Endodermal cell (in vitro differentiated cells): ENCODE results near the gene HLA-DPA1. TPM values are rescaled to one million over a fixed set of nuclear protein-coding genes. Genes with fewer than 3 reads are reported as not detected.

ENCODE experiments used
- DNase-seq: peaks from one replicate; pipeline ENCODE4 v3.0.0-alpha.2; 2017
- H3K27ac ChIP-seq: 2 replicates; pipeline ENCODE4 v1.5.1; 2013; ENCODE audit warnings: mild to moderate bottlenecking, low read depth, low read length, moderate library complexity
- H3K27me3 ChIP-seq: 2 replicates; pipeline ENCODE4 v1.6.1; 2013; ENCODE audit warnings: mild to moderate bottlenecking, low read length, moderate library complexity; ENCODE audit not compliant: insufficient read depth, control insufficient read depth, poor library complexity, severe bottlenecking
- H3K36me3 ChIP-seq: 2 replicates; pipeline ENCODE4 v1.7.0; 2013; ENCODE audit warnings: mild to moderate bottlenecking, low read length, moderate library complexity; ENCODE audit not compliant: control insufficient read depth, insufficient read depth
- H3K4me1 ChIP-seq: one replicate; pipeline ENCODE4 v1.7.0; 2013; ENCODE audit warnings: low read length; ENCODE audit not compliant: control insufficient read depth, insufficient read depth
- H3K4me3 ChIP-seq: 2 replicates; pipeline ENCODE4 v1.5.1; 2013; ENCODE audit warnings: mild to moderate bottlenecking, low read length, moderate library complexity
- H3K9ac ChIP-seq: 2 replicates; pipeline ENCODE4 v1.6.1; 2013; ENCODE audit warnings: mild to moderate bottlenecking, low read length, moderate library complexity; ENCODE audit not compliant: poor library complexity, severe bottlenecking; ENCODE audit errors: extremely low read depth
- H3K9me3 ChIP-seq: 2 replicates; pipeline ENCODE4 v1.6.1; 2013; ENCODE audit warnings: mild to moderate bottlenecking, low read length, moderate library complexity; ENCODE audit not compliant: control insufficient read depth
- H3K27ac Mint-ChIP-seq: 2 replicates; pipeline ENCODE4 v1.8.0; 2020; ENCODE audit warnings: mixed read lengths
- H3K27me3 Mint-ChIP-seq: 2 replicates; pipeline ENCODE4 v1.8.0; 2021; ENCODE audit warnings: mild to moderate bottlenecking, mixed read lengths; ENCODE audit not compliant: insufficient read depth
- H3K36me3 Mint-ChIP-seq: 2 replicates; pipeline ENCODE4 v1.8.0; 2020; ENCODE audit warnings: low read depth, mixed read lengths
- H3K4me1 Mint-ChIP-seq: 2 replicates; pipeline ENCODE4 v1.8.0; 2020; ENCODE audit warnings: mixed read lengths
- H3K4me3 Mint-ChIP-seq: 2 replicates; pipeline ENCODE4 v1.8.0; 2020; ENCODE audit warnings: mild to moderate bottlenecking, moderate library complexity, mixed read lengths
- H3K9me3 Mint-ChIP-seq: 2 replicates; pipeline ENCODE4 v1.8.0; 2020; ENCODE audit warnings: mild to moderate bottlenecking, mixed read lengths
- CTCF ChIP-seq: fragments of 200-600 bp; sonication (generic); conservative IDR thresholded peaks from 2 replicates; pipeline ENCODE4 v1.5.0; 2021; ENCODE audit warnings: antibody characterized with exemption, mild to moderate bottlenecking
- WGBS, 2 experiments: methylation state at CpG; one replicate each; pipeline versions ENCODE4 v1.1.5 to v1.1.7; 2013; ENCODE audit warnings: missing lambda C conversion rate in 2 of 2, mixed read lengths in 1 of 2; ENCODE audit not compliant: insufficient coverage in 1 of 2, insufficient read length in 1 of 2; 5-methylcytosine and 5-hydroxymethylcytosine counted together
- total RNA-seq, 2 donors: library from RNA; stranded (reverse); fragmentation: NEBNext Ultra II Directional in 1 of 2; extraction: Animal tissue kit (Norgen Biotek cat#: 25700) in 1 of 2; gene quantifications; 2 replicates in 1 of 2; 3 replicates in 1 of 2; pipeline ENCODE4 v1.2.1, GENCODE V29; 2021

The HLA-DPA1 gene
- total RNA-seq, 2 donors from 2014 or later, result 1.7 to 1.9 TPM

GRCh38 chr6:33081098-33081824 is 7.8 kb upstream of the HLA-DPA1 start:
- Mint-ChIP-seq H3K4me3 (peak overlapping the region; percentile 74), H3K9me3 (peaks cover 9% of the 10 kb centered on the region), H3K27me3 (peaks cover 23% of the 10 kb centered on the region), H3K27ac (peak overlapping the region; percentile 91), H3K36me3 (peaks cover 12% of the 10 kb centered on the region), H3K4me1 (peaks cover 11% of the 10 kb centered on the region)
- Histone ChIP-seq H3K4me1 (no peaks in the 10 kb centered on the region), H3K27me3 (peaks cover 18% of the 10 kb centered on the region), H3K4me3 (peak overlapping the region; percentile 75), H3K27ac (no peak overlapping the region), H3K36me3 (no peaks in the 10 kb centered on the region), H3K9ac (no peak overlapping the region), H3K9me3 (no peaks in the 10 kb centered on the region)
- TF ChIP-seq CTCF, result no peak
- WGBS, 2 experiments, result 89 to 90% methylated on average over 13 to 16 of the region's 16 CpGs
- DNase-seq, result peak; percentile 53

GRCh38 chr6:33080127-33081089 is 7.0 kb upstream of the HLA-DPA1 start:
- H3K27ac Mint-ChIP-seq, result peak overlapping the region; percentile 91

More at GRCh38 chr6:33080127-33081089, 7.0 kb upstream of the HLA-DPA1 start:
- peaks cover 9% of the 10 kb centered on the region for H3K9me3 Mint-ChIP-seq
- TF ChIP-seq CTCF, result no peak
- H3K36me3 ChIP-seq, result no peaks in the 10 kb centered on the region
- H3K4me3 ChIP-seq, result peak overlapping the region; percentile 75
- no peak overlapping the region for H3K9ac ChIP-seq
- peaks cover 6% of the 10 kb centered on the region for H3K36me3 Mint-ChIP-seq
- DNase-seq, result peak; percentile 91
- peaks cover 11% of the 10 kb centered on the region for H3K4me1 Mint-ChIP-seq
- peaks cover 18% of the 10 kb centered on the region for H3K27me3 ChIP-seq
- H3K4me3 Mint-ChIP-seq, result peak overlapping the region; percentile 74
- H3K4me1 ChIP-seq, result no peaks in the 10 kb centered on the region
- no peak overlapping the region for H3K27ac ChIP-seq
- peaks cover 23% of the 10 kb centered on the region for H3K27me3 Mint-ChIP-seq
- WGBS, 2 experiments, result 2 to 19% methylated on average over 18 to 49 of the region's 49 CpGs
- H3K9me3 ChIP-seq, result no peaks in the 10 kb centered on the region
